H9 (cell line): ENCODE data around the gene PRSS16. TPM values are rescaled to one million over a fixed set of nuclear protein-coding genes. Genes with fewer than 3 reads are reported as not detected.

Experiments used
- DNase-seq: peaks from one replicate; pipeline ENCODE4 v3.0.0-alpha.2; 2017
- H2AFZ ChIP-seq: one replicate; pipeline ENCODE4 v1.6.1; 2013; ENCODE audit warnings: mild to moderate bottlenecking, low read length, control low read depth, moderate library complexity
- H2AK5ac ChIP-seq: 2 replicates; pipeline ENCODE4 v1.6.1; 2013; ENCODE audit warnings: low read length, control low read depth, mixed read lengths; ENCODE audit not compliant: insufficient read length
- H2BK120ac ChIP-seq: one replicate; pipeline ENCODE4 v1.6.1; 2013; ENCODE audit warnings: low read depth, mild to moderate bottlenecking, low read length, control low read depth, inconsistent platforms; ENCODE audit not compliant: poor library complexity, severe bottlenecking
- H2BK12ac ChIP-seq: 2 replicates; pipeline ENCODE4 v1.6.1; 2013; ENCODE audit warnings: low read length, control low read depth, mixed read lengths, low read depth; ENCODE audit not compliant: insufficient read length
- H2BK15ac ChIP-seq: 2 replicates; pipeline ENCODE4 v1.6.1; 2013; ENCODE audit warnings: low read depth, low read length, control low read depth
- H2BK20ac ChIP-seq: one replicate; pipeline ENCODE4 v1.6.1; 2013; ENCODE audit warnings: low read depth, mild to moderate bottlenecking, low read length, control low read depth, inconsistent platforms; ENCODE audit not compliant: poor library complexity, severe bottlenecking
- H2BK5ac ChIP-seq: 2 replicates; pipeline ENCODE4 v1.6.1; 2013; ENCODE audit warnings: low read length, control low read depth, mixed read lengths; ENCODE audit not compliant: insufficient read length
- H3K14ac ChIP-seq: 2 replicates; pipeline ENCODE4 v1.6.1; 2013; ENCODE audit warnings: low read length, control low read depth; ENCODE audit not compliant: insufficient read depth
- H3K18ac ChIP-seq: 2 replicates; pipeline ENCODE4 v1.6.1; 2013; ENCODE audit warnings: low read depth, mild to moderate bottlenecking, mixed read lengths, low read length, control low read depth; ENCODE audit not compliant: insufficient read length
- H3K23ac ChIP-seq: 2 replicates; pipeline ENCODE4 v1.6.1; 2013; ENCODE audit warnings: low read length, control low read depth, mixed read lengths, low read depth; ENCODE audit not compliant: insufficient read length
- H3K23me2 ChIP-seq: 2 replicates; pipeline ENCODE4 v1.6.1; 2013; ENCODE audit warnings: low read depth, mild to moderate bottlenecking, mixed read lengths, low read length, control low read depth; ENCODE audit not compliant: insufficient read length, poor library complexity, severe bottlenecking
- H3K27ac ChIP-seq: 2 replicates; pipeline ENCODE4 v1.5.1; 2013; ENCODE audit warnings: low read length, control low read depth, mixed read lengths, low read depth; ENCODE audit not compliant: insufficient read length
- H3K27me3 ChIP-seq: 2 replicates; pipeline ENCODE4 v1.6.1; 2013; ENCODE audit warnings: low read length, control low read depth, inconsistent platforms; ENCODE audit not compliant: insufficient read depth
- H3K4ac ChIP-seq: 2 replicates; pipeline ENCODE4 v1.6.1; 2013; ENCODE audit warnings: low read depth, mild to moderate bottlenecking, control low read depth, inconsistent platforms, low read length, moderate library complexity
- H3K4me1 ChIP-seq: 2 replicates; pipeline ENCODE4 v1.6.1; 2013; ENCODE audit warnings: low read length, control low read depth, inconsistent platforms; ENCODE audit not compliant: insufficient read depth
- H3K4me2 ChIP-seq: 2 replicates; pipeline ENCODE4 v1.6.1; 2013; ENCODE audit warnings: low read length, control low read depth, mixed read lengths; ENCODE audit not compliant: insufficient read length, insufficient read depth
- H3K56ac ChIP-seq: 2 replicates; pipeline ENCODE4 v1.6.1; 2013; ENCODE audit warnings: low read depth, mild to moderate bottlenecking, mixed read lengths, low read length, control low read depth; ENCODE audit not compliant: insufficient read length
- H3K79me1 ChIP-seq: 2 replicates; pipeline ENCODE4 v1.6.1; 2013; ENCODE audit warnings: low read depth, mild to moderate bottlenecking, moderate library complexity, low read length, control low read depth, inconsistent platforms; ENCODE audit not compliant: insufficient read depth, poor library complexity, severe bottlenecking
- H3K79me2 ChIP-seq: 2 replicates; pipeline ENCODE4 v1.6.1; 2013; ENCODE audit warnings: low read length, control low read depth, inconsistent platforms; ENCODE audit not compliant: insufficient read depth
- H3K9ac ChIP-seq: 2 replicates; pipeline ENCODE4 v1.6.1; 2013; ENCODE audit warnings: low read length, control low read depth, mixed read lengths; ENCODE audit not compliant: insufficient read length; ENCODE audit errors: extremely low read depth
- H3K9me3 ChIP-seq: one replicate; pipeline ENCODE4 v1.6.1; 2013; ENCODE audit warnings: low read depth, low read length, inconsistent platforms; ENCODE audit not compliant: control insufficient read depth
- H3T11ph ChIP-seq: one replicate; pipeline ENCODE4 v1.6.1; 2013; ENCODE audit warnings: mild to moderate bottlenecking, low read length, control low read depth, inconsistent platforms
- H4K20me1 ChIP-seq: one replicate; pipeline ENCODE4 v1.6.1; 2013; ENCODE audit not compliant: control insufficient read depth, insufficient read length, insufficient read depth
- H4K5ac ChIP-seq: 2 replicates; pipeline ENCODE4 v1.6.1; 2013; ENCODE audit warnings: low read depth, mild to moderate bottlenecking, mixed read lengths, low read length, control low read depth; ENCODE audit not compliant: insufficient read length
- H4K8ac ChIP-seq: replicated peaks from 2 replicates; pipeline ENCODE4 v1.6.1; 2013; ENCODE audit warnings: low read length, control low read depth, mixed read lengths, low read depth; ENCODE audit not compliant: insufficient read length
- H4K91ac ChIP-seq: 2 replicates; pipeline ENCODE4 v1.6.1; 2013; ENCODE audit warnings: low read depth, mild to moderate bottlenecking, moderate library complexity, mixed read lengths, low read length, control low read depth; ENCODE audit not compliant: insufficient read length
- H3K27ac Mint-ChIP-seq, 3 experiments: 2 replicates in 2 of 3; 3 replicates in 1 of 3; pipeline ENCODE4 v1.8.0; 2020 to 2021; ENCODE audit warnings: mixed read lengths in 3 of 3, mild to moderate bottlenecking in 1 of 3, moderate library complexity in 1 of 3
- H3K27me3 Mint-ChIP-seq: 2 replicates; pipeline ENCODE4 v1.8.0; 2021; ENCODE audit warnings: low read depth, mild to moderate bottlenecking, moderate library complexity, mixed read lengths
- H3K36me3 Mint-ChIP-seq, 3 experiments: 2 replicates in 2 of 3; 3 replicates in 1 of 3; pipeline ENCODE4 v1.8.0; 2020 to 2021; ENCODE audit warnings: low read depth in 3 of 3, mixed read lengths in 3 of 3; ENCODE audit not compliant: insufficient read depth in 1 of 3
- H3K4me1 Mint-ChIP-seq, 2 experiments: 2 replicates each; pipeline ENCODE4 v1.8.0; 2020; ENCODE audit warnings: mixed read lengths in 2 of 2
- H3K4me3 Mint-ChIP-seq, 2 experiments: 2 replicates in 1 of 2; 3 replicates in 1 of 2; pipeline ENCODE4 v1.8.0; 2020 to 2021; ENCODE audit warnings: mild to moderate bottlenecking in 2 of 2, mixed read lengths in 2 of 2, moderate library complexity in 1 of 2
- H3K9me3 Mint-ChIP-seq, 2 experiments: 2 replicates in 1 of 2; 3 replicates in 1 of 2; pipeline ENCODE4 v1.8.0; 2020; ENCODE audit warnings: mild to moderate bottlenecking in 2 of 2, mixed read lengths in 2 of 2, moderate library complexity in 1 of 2
- CTCF ChIP-seq: fragments of 200-600 bp; sonication (generic); conservative IDR thresholded peaks from 3 replicates; pipeline ENCODE4 v1.8.0; 2021; ENCODE audit warnings: antibody characterized with exemption, mild to moderate bottlenecking
- WGBS: extraction: QIAGEN DNeasy Blood & Tissue Kit; methylation state at CpG from one replicate; pipeline ENCODE4 v1.1.7; 2013; ENCODE audit warnings: missing lambda C conversion rate, low lambda C conversion rate, mixed read lengths; ENCODE audit not compliant: insufficient read length; ENCODE audit errors: extremely low coverage; 5-methylcytosine and 5-hydroxymethylcytosine counted together
- total RNA-seq: library from RNA; stranded (reverse); gene quantifications from 2 replicates; pipeline ENCODE4 v1.2.1, GENCODE V29; 2021

PRSS16 gene
- total RNA-seq, 1 experiment from 2014 or later: 14.8 TPM

DNA sequence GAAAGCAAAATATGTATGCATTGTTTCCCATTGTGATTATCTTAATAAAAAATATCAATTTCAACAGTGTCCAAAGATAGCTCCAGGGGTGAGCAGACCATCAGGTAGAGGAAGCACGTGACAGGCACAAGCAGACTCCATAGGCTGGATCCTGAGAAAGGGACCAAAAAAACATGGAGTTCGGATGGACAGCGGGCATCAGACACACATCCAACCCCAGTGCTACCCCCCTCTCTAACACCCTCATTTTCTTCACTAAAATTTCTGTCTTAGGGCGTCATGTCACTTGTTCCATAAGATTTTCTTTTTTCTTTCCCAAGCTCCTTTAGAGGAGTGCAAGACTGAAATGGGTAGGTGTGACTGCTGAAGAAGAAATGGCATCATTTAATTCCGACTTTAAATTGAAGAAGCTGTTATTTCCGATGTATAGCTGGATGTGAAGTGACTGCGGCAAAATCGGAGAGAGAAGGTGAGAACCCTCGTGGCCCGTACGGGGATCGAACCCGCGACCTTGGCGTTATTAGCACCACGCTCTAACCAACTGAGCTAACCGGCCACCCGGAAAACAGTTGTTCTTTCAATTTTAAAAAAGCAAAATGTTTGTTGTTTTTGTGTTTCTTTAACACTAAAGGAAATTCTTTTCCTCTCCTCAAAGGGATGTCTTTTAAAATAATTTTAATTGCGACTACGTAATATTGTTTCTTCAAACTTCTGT is 10.3 kb upstream of the PRSS16 start:
- H4K8ac ChIP-seq: no peak overlapping the region
- no peak overlapping the region for H3K27ac ChIP-seq
- WGBS: no CpG with 5 or more reads among the region's 20 CpGs
- no peak overlapping the region for H3T11ph ChIP-seq
- peaks cover 0 to 6% of the 10 kb centered on the region in 2 experiments; a peak in 1 of 5 replicates for H3K9me3 Mint-ChIP-seq
- H3K27me3 ChIP-seq: no peaks in the 10 kb centered on the region
- no peaks in the 10 kb centered on the region for H3K79me1 ChIP-seq
- no peak overlapping the region for H2BK15ac ChIP-seq
- peaks cover 11% of the 10 kb centered on the region for H3K23me2 ChIP-seq
- peak overlapping the region; percentile 63 for H3K4me2 ChIP-seq
- no peak overlapping the region for H2BK120ac ChIP-seq
- H2BK5ac ChIP-seq: no peak overlapping the region
- no peak overlapping the region for H3K23ac ChIP-seq
- H3K9me3 ChIP-seq: no peaks in the 10 kb centered on the region
- H2BK12ac ChIP-seq: no peak overlapping the region
- H3K4me1 ChIP-seq: no peaks in the 10 kb centered on the region; the same call in 1 of the 2 replicates
- H4K5ac ChIP-seq: no peak overlapping the region
- H3K36me3 Mint-ChIP-seq: no peaks in the 10 kb centered on the region; a peak in 1 of 7 replicates
- no peak for TF ChIP-seq CTCF
- H3K18ac ChIP-seq: no peak overlapping the region
- H2AK5ac ChIP-seq: no peak overlapping the region
- peak; percentile 73 for DNase-seq
- H3K9ac ChIP-seq: no peak overlapping the region
- peaks cover 15% of the 10 kb centered on the region for H3K27me3 Mint-ChIP-seq
- peak overlapping the region; percentile 75 to 84 for H3K4me3 Mint-ChIP-seq
- H4K20me1 ChIP-seq: no peaks in the 10 kb centered on the region
- H3K4ac ChIP-seq: no peak overlapping the region
- no peak overlapping the region for H3K14ac ChIP-seq
- peaks cover 21 to 25% of the 10 kb centered on the region in 2 experiments for H3K4me1 Mint-ChIP-seq
- no peak overlapping the region for H3K56ac ChIP-seq
- no peak overlapping the region for H4K91ac ChIP-seq
- H3K79me2 ChIP-seq: no peaks in the 10 kb centered on the region
- H3K27ac Mint-ChIP-seq: no peak overlapping the region
- no peak overlapping the region for H2BK20ac ChIP-seq
- H2AFZ ChIP-seq: no peak overlapping the region
